ENCODE results near the gene IL9R.
"Not testable (repeated sequence)": the region's sequence is repeated elsewhere in the genome, so short reads cannot be mapped to it uniquely, and the experiment has no call there.

The IL9R gene, protein sequence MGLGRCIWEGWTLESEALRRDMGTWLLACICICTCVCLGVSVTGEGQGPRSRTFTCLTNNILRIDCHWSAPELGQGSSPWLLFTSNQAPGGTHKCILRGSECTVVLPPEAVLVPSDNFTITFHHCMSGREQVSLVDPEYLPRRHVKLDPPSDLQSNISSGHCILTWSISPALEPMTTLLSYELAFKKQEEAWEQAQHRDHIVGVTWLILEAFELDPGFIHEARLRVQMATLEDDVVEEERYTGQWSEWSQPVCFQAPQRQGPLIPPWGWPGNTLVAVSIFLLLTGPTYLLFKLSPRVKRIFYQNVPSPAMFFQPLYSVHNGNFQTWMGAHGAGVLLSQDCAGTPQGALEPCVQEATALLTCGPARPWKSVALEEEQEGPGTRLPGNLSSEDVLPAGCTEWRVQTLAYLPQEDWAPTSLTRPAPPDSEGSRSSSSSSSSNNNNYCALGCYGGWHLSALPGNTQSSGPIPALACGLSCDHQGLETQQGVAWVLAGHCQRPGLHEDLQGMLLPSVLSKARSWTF

DNA sequence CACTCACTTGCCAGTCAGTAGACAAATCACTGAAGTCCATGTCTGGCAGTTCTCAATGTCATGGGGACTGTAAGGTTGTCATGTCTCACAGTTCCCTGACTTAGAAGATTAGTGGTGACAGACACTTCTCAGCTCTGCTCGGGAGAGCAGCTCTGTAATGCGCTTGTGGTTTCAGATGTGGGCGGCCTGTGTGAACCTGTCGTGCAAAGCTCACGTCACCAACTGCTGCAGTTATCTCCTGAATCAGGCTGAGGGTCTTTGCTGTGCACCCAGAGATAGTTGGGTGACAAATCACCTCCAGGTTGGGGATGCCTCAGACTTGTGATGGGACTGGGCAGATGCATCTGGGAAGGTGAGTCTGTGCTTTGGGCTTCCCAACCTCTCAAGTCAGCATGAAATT lies at the start of gene IL9R:
IL9R (plus strand) TSS at position 261 of the 400 bp plus-strand sequence; CDS start at position 325, 64 bp downstream.
- ATAC-seq: peak; percentile 80 to 83

DNA sequence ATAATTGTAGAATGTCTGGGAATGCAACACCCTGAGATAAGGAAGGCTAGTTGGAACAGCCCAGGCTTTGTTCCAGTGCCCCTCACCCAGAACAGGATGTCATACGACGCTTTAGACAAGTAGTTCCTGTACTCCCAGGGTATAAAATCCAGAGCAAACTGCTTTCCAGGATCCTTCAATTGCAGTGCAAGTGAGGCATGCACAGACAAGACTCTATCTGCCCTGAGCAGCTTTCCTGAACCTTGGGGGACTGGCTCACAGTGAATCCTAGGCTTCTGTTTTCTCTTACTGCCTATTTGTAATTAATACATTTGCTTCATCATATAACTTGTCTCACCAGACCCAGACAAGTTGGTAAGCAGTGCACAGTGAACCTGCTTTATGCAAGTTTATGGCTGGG lies 48.4 kb upstream of the IL9R start:
- ATAC-seq: no peak

DNA sequence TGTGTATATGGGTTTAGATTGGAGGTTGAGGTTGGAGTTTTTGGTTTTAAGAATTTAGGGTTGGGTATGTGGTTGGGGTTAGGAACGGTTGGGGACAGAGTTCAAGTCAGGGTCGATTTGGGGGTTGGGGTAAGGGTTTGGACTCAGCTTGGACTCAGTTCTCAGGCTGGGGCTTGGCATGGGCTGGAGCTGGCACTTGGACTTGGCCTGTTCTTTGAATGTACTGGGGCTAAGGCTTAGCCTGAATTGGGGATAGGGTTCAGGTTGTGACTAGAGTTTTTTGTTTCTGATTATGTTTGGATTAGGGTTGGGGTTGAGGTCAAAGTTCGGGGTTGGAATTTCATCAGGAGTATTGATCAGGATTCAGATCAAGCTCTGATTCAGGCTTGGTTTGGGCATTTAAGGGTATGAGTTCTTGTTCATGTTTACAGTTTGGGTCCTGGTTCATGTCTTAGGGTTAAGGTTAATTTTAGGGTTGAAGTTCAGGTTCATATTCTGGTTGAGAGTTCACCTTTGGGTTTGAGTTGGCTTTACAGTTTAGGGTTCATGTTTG lies 46.2 kb upstream of the IL9R start:
- no peak for ATAC-seq

DNA sequence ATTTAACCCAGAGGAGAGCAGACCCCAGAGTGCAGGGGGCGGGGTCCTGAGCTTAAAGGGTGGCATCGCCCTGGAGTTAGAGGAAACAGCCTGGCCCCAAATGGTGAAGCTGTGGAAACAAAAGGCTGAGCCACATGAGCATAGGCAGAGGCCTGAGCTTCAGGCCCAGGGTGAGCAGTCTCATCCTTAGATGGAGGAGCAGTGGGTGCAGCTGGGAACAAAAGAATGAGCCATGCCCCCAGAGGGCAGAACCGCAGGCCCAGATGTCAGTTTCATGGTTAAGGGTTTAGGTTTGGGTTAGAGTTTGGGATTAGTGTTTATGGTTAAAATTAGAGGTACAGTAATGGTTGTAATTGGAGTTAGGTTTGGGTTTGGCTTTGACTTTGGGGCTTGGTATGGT lies 44.4 kb upstream of the IL9R start:
- ATAC-seq: no peak

DNA sequence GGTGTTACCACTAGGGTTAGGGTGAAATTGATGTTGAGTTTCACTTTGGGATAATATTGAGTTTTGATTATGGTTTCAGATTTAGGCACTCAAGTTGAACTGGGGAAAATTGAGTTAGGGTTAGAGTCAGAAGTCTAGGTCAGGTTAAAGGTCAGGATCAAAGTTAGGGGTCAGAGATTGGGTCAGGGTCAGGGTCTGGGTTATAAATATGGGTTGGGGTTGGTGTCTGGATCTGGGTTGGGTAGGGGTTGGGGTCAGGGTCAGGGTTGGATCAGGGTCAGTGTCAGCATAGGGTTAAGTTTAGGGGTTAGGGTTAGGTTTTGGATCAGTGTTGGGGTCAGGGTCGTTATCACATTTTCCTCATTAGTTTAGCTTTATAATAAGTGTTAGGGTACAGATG lies 42.7 kb upstream of the IL9R start:
- no peak for ATAC-seq

DNA sequence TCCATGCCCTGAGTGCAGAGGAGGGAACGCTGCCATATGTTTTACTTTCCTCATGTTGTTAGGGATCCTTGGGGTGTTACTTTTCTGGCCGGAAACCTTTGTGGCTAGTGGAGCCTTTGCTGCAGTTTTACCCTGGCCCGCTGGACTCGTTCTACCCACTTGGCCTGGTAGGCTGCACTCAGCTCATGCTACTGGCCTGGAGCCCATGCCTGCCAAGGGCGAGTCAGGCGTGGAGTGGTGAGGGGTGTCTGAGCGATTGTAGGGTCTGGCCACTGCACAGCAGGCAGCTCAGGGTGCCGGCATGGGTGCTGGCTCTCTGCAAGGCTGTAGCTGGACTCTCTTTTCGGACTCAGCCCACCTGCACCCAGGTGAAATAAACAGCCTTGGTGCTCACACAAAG lies 41.4 kb upstream of the IL9R start:
- ATAC-seq: no peak

DNA sequence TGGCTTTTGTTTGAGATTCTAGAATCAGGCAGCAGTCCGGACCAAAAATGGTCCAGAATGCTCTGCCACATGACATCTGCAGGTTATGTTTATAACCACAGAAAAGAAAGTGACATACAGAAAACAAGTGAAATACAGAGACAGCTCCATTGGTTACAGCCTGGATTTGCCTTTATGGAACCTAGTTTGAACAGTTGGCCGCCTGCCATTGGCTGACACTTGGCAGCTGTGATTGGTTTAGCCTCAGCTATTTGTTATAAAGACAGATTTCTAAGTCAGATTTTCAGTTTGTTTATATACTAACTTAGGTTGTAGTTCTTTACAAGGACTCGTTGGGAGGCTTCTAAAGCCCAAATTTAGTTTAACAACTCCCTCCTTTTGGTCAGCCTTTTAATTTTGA lies 40.8 kb upstream of the IL9R start:
- no peak for ATAC-seq

DNA sequence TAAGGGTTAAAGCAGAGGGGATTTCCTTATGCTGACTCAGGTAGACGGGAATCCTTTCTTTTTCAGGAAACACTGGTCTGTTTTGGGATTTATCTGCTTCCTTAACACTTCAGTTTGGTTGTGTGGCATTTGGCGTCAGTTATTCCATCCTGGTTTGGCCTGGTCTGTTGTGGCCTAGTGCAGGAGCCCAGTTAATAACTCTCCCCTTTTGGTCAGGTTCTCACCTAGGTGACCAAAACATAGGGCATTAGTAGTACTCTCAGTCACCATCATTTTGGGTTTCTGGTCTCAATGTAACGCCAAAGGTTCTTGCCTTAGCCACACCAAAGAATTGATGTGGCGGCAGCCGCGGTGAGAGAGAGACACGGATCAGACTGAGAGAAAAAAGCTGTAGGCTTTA lies 39.7 kb upstream of the IL9R start:
- ATAC-seq: no peak

DNA sequence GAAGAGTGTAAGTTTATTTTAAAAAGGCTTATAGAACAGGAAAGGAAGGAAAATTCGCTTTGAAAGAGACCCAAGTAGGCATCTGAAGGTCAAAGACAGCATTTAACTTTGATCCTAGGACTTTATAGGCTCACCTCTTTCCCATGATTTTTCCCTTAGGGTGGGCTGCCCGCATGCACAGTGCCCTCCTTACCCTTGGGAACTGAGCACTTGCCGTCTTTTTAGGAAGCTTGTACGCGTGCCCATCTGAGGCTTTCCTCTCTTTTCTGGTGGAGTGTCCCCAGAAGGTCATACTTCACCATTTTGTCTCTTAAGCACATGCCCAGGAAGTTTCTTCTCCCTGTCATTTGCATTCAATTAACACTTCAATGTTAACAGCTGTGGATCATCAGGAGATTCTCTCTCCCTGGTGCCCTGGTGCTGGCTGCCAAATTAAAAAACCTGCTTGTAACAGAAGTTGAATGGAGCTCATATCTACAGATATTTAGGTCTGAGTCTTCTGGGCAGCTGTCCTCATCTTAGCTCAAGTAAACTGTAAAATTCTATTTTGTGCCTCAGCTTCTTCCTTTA lies 38.4 kb upstream of the IL9R start:
- no peak for ATAC-seq

DNA sequence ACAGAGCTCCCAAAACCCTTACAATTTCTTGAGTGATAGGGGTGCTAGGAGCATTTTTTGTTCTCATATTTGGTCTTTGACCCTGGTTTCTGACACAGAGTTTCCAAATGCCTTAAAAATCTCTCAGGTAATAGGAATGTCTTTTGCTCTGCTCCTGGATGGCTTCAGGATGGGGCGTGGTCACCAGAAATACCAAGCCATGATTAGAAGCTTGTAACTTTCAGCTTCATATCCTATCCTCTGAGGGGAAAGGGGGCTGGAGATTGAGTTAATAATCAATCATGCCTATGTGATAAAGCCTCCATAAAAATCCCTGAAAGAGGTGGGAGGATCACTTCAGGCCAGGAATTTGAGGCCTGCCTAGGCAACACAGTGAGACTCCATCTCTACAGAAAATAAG lies 34.6 kb upstream of the IL9R start:
- no peak for ATAC-seq

DNA sequence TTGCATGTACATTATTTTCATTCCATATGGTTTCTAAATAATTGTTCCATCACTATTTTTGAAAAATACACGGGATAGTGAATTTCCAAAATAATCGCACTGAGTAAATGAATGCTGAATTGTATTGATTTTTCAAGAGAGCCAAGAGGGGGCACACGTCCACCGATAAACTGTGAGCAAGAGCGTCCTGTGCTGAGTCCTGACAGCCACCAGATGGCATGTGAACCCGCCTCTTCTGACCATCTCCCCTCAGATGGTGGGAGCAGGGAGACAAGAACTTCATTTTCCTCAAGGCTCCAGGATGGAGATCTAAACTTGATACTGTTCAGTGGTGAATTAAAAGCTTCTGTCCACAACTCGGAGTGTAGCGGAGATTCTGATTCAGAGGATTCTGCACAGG lies 30.6 kb upstream of the IL9R start:
- no peak for ATAC-seq

DNA sequence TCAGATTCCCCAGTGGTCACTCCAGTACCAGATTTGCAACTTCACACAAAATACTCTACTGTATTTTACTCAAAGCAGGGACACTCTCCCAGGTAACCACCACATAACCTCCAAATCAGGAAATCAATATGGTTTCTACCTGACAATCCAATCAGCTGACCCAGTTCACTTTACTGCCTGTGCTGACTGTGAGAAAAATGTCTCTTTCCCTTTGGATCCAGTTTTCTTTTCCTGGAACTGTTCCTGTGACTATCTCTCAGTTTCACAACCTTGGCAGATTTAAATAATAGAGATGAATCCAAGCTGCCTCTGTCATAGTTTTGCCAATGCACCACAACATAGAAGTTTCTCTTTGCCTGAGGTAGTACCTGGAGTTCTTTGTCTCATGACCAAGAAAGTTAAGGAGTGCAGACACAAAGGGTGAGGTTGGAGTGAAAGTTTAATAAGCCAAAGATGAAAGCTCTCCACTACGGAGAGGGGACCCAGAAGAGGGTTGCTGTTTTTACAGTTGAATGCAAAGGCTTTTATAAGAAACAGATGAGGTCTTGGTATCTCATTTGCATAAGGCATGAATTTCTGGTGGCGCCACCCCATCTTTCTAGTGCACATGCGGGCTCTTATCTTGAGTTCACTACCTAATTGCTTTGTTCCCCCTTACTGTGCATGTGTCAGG lies 29.7 kb upstream of the IL9R start:
- ATAC-seq: no peak

DNA sequence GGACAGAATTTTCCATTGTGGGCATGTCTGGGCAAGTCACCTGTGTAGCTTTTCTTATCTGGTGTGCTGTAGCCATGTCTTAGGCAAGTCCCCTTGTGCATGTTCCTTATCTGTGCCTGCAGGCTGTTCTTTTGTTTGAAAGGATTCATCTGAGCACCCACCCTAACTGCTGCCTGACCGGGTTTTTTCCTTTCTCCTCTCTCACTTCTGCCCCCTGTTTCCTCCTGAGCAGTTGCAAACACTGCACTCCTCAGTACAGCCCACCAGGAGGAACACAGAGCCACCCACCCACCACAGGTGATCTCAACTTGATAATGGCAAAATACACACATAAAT lies 29.2 kb upstream of the IL9R start:
- ATAC-seq: no peak

DNA sequence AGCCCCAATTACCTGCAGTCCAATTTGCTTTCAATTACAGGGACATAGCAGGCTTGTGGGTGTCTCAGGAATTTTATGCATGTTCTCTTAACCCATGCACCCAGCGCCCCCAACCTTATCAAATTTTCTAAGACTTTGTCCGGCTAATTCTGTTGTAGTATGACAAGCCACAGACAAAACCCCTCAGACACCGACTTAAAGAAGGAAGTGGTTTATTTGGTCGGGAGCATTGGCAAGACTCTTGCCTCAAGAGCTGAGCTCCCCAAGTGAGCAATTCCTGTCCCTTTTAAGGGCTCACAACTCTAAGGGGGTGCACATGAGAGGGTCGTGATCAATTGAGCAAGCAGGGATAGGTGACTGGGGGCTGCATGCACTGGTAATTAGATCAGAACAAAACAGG lies 28.7 kb upstream of the IL9R start:
- no peak for ATAC-seq

DNA sequence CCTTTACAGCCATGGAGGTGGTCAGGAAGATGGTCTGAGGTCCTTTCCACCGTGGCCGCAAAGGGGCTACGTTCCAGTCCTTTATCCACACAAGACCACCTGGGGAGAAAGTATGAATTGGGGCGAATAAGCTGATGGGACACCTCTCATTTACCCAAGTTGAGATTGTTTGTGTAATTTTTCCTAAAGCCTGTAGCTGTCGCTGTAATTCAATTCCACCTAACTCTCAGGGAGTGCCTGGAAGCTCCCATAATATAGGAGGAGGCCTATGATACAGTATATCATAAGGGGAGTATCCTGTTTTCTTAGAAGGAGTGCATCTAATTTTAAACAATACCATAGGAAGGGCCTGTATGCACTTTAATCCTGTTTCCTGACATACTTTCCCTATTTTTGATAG lies 25.8 kb upstream of the IL9R start:
- not testable (repeated sequence) for ATAC-seq

DNA sequence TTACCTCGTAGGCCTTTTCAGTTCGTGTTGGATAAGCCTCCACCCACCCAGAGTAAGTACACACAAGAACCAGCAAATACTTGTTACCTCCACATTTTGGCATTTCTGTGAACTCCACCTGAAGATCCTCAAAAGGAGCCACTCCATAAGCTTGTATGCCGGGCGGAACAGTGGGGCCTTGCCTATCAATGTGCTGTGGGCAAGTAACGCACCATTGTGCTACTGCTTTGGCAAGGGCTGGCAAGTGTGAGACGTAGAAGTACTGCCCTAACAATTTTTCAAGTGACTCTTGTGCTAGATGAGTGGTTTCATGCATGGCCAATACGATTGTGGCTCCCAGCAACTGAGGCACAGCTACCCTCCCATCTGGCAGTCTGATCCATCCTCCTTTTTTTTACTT lies 25.3 kb upstream of the IL9R start:
- not testable (repeated sequence) for ATAC-seq

DNA sequence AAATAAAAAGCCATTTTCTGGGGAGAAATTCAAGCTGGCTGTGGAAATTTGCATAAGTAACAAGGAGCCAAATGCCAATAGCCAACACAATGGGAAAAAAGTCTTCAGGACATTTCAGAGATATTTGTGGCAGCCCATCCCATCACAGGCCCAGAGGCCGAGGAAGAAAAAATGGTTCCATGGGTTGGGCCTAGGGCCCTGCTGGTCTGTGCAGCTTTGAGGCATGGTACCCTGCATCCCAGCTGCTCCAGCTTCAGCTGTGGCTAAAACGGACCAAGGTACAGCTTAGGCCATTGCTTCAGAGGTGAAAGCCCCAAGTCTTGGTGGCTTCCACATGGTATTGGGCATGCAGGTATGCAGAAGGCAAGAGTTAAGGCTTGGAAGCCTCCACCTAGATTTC lies 14.2 kb upstream of the IL9R start:
- no peak for ATAC-seq

DNA sequence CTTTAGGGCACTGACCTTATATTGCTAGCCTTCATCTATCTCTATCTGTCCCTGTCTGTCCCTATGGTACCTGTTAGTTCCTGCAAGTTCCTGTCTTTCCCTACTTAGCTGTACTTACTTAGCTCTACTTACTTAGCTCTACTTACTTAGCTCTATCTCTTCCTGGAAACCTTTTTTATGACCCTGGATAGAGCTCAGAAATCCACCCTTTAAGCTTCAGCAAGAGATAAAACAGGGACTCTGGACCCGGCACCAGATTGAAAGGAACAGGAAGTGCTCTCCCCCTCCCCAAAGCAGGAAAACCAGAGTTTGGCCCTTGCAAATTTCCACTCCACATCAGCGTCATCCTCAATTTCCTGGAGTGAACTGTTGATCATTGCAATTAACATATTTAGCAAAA lies 12.3 kb upstream of the IL9R start:
- ATAC-seq: no peak

DNA sequence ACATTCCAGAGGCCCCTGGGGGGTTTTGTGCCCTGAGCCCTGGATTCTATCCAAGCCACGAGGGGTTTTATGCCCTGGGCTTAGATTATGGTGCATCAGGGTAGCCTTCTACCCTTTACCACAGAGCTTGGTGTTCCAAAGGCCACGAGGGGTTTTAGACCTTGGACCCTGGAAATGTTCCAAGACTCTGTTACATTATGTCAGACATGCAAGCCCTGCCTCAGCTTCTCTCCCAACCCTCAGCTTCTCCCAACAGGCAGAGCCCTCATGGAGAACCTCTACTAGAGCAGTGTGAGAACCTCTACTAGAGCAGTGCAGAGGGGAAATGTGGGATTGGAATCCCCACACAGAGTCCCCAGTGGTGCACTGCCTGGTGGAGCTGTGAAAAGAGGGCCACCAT lies 10.5 kb upstream of the IL9R start:
- not testable (repeated sequence) for ATAC-seq

DNA sequence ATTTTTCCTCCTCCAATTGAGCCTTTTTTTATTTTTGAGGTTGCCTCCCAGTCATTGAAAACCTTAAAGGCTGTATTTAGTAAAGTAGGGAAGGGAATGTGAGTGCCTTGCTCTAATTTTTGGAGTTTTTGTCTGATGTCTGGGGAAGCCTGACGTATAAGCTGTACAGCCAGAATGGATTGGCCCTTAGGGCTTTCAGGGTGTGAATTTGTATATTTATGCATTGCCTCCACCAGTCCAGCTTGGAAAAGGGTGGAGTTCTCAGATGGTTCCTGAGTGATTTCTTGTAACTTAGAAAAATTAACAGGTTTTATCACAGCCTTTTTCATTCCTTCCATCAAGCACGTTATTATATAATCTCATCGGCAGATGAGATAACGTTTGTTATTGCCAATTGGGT lies 8.6 kb upstream of the IL9R start:
- ATAC-seq: no peak

DNA sequence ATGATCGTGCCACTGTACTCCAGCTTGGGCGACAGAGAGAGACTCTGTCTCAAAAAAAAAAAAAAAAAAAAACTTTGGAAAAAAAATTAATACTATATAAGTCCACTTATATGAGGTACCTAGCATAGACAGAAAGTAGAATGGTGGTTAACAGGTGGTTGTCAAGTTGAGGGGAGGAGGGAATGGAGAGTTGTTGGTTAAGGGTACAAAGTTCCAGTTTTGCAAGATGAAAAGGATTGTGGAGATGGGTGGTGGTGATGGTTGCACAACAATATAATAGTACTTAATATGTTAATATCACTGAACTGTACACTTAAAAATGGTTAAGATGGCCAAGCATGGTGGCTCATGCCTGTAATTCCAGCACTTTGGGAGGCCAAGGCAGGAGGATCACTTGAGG lies 4.1 kb upstream of the IL9R start:
- ATAC-seq: no peak

DNA sequence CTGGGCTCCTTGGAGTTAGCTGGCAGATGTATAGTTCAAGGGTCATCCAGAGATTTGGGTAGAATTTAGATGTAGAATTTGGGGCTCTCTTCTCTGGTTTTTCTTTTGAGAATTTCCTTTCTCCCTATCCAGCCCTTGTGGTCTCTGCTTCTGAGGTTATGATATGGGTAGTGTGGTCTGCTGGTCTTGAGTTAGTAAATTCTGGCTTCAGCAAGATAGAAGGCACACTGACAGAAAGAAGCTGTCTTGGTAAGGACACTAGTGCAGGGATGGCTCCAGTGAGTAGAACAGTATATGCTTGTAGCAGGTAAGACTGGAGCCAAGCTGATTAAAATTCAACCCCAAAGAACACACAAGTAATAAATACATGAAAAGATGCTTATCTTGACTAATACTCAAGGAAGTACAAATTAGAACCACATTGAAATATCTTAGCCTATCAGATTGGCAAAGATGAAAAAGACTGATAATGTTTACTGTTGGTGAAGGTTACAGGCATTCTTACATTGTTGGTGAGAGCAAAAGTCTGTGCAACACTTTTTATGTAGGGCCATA lies 2.1 kb upstream of the IL9R start:
- no peak for ATAC-seq

DNA sequence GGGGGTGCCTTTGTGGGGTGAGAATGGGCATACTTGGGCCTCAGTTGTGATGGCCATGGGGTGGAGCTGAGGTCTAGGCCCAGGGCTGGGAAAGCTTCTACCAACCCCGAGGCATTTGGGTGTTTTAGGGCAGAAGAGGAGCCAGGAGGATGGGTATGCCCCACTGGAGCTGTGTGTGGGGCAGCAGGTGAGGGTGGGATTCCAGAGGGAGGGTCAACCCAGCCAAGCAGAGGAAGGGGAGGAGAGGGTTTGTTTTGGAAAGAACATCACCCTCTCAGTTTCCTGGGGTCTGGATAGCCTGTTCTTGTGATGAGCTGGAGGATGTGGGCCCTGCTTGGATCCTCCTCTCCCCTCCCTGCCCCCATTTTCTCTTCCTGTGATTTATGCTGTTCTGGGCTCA lies 620 bp downstream of the IL9R start:
- no peak for ATAC-seq
